GM18861 (cell line): ENCODE results near the gene MBD3L2.
"Not testable (repeated sequence)": the region's sequence is repeated elsewhere in the genome, so short reads cannot be mapped to it uniquely, and the experiment has no call there.

ENCODE experiments used
- ATAC-seq: cut with Tn5 transposase; IDR thresholded peaks from one replicate; pipeline ENCODE4 v1.9.1; 2021; ENCODE audit not compliant: unreplicated experiment

Gene MBD3L2

DNA sequence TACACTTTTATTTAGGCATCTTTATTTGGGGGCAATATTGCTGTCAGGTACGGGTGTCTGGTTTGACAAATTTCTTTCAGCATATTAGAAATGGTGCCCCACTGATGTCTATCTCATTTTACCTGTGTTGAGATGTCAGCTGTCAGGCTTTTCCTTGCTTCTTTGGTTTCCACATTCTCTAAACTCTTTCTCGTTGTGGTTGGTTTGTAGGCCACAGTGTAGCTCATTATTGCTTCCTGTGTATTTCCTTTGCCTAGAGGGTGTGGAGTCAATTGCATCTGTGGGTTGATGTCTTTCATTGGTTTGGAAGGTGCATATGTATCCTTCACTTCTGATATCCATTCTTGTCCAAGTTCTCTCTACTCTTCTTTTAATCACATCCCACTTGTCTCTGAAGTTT lies 10.9 kb downstream of the MBD3L2 start:
- not testable (repeated sequence) for ATAC-seq

GRCh38 chr19:7063339-7063738 lies 14.2 kb downstream of the MBD3L2 start:
- ATAC-seq, result no peak

GRCh38 chr19:7063764-7064418 lies 14.8 kb downstream of the MBD3L2 start:
- no peak for ATAC-seq

GRCh38 chr19:7067122-7067521 lies 18.0 kb downstream of the MBD3L2 start:
- not testable (repeated sequence) for ATAC-seq

- no peak for ATAC-seq
Measured at GRCh38 chr19:7067716-7068115, 18.6 kb downstream of the MBD3L2 start.

DNA sequence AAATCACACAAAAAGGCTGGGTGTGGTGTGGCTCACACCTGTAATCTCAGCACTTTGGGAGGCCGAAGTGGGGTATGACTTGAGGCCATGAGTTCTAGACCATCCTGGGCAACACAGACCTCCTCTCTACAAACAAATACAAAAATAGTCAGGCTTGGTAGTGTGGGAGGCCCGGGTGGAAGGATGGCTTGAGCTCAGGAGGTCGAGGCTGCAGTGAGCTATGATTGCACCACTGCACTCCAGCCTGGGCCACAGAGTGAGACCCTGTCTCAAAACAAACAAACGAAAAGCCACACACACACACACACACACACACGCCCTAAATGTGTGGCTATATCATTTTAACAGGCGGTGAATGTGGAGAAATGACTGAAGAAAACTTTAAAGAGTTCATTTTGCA lies 19.5 kb downstream of the MBD3L2 start:
- no peak for ATAC-seq

GRCh38 chr19:7069042-7069903 lies 20.2 kb downstream of the MBD3L2 start, which contains the start of gene ZNF557:
Gene ZNF557 (plus strand): TSS chr19:7069703. CDS start chr19:7075075, 5,372 bp downstream.
- peak; percentile 74 for ATAC-seq

GRCh38 chr19:7069904-7070226 lies 20.7 kb downstream of the MBD3L2 start:
- no peak for ATAC-seq

DNA sequence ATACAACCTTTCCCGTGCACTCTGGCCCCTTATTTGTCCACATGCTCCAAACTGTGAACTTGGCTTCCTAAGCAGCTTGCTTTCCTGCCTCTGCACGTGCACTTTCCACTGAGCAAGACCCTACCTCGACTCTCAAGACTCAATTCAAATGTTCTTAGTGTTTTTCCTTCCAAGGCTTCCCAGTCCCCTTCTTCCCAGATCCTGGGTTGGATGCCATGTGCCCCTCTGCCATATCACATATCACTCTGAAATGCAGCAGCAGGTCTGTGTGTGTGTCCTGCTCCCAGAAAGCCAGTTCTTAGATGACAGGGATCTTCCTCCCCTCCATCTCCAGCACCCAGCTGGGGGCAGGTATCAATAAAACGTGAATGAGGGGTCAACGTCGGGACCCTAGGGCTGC lies 23.4 kb downstream of the MBD3L2 start:
- no peak for ATAC-seq

DNA sequence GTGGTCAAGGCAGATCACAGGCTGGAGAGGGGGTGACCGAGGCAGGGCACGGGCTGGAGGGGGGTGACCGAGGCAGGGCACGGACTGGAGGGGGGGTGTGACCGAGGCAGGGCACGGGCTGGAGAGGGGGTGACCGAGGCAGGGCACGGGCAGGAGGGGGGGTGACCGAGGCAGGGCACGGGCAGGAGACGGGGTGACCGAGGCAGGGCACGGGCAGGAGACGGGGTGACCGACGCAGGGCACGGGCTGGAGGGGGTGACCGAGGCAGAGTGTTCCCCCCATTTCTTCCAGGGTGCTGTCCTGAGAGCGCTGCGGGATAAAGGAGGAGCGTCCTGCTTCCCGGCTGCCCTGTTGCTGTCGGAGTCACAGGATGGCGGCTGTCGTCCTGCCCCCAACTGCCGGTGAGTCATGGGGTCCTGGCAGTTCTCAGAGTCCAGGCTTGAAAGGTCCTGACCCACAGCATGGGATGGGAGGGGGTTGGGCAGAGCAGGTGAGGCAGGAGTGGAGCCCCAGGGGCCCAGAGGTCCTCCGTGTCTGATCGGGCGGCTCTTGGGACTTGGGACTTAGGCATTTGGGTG lies 25.7 kb downstream of the MBD3L2 start:
- no peak for ATAC-seq

GRCh38 chr19:7076151-7076550 lies 27.0 kb downstream of the MBD3L2 start:
- ATAC-seq, result no peak

DNA sequence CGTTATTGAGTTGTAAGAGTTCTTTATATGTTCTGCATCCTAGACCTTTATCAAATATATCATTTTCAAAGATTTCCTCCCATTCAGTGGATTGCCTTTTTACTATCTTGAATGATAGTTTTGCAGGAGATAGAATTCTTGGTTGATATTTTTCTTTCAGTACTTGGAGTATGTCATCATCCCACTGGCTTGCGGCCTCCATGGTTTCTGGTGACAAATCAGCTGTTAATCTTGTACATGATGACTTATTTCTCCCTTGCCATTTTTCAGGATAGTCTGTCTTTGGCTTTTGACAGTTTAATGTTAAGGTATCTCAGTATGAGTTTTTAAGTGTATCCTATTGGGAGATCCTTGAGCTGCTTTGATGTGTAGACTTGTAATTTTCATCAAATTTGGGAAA lies 28.9 kb downstream of the MBD3L2 start:
- no peak for ATAC-seq

- no peak for ATAC-seq
Measured at GRCh38 chr19:7083076-7083956, 34.2 kb downstream of the MBD3L2 start.

- ATAC-seq, result no peak
Measured at GRCh38 chr19:7088999-7089398, 39.9 kb downstream of the MBD3L2 start.

- ATAC-seq, result no peak
Measured at GRCh38 chr19:7098096-7098495, 49.0 kb downstream of the MBD3L2 start.

DNA sequence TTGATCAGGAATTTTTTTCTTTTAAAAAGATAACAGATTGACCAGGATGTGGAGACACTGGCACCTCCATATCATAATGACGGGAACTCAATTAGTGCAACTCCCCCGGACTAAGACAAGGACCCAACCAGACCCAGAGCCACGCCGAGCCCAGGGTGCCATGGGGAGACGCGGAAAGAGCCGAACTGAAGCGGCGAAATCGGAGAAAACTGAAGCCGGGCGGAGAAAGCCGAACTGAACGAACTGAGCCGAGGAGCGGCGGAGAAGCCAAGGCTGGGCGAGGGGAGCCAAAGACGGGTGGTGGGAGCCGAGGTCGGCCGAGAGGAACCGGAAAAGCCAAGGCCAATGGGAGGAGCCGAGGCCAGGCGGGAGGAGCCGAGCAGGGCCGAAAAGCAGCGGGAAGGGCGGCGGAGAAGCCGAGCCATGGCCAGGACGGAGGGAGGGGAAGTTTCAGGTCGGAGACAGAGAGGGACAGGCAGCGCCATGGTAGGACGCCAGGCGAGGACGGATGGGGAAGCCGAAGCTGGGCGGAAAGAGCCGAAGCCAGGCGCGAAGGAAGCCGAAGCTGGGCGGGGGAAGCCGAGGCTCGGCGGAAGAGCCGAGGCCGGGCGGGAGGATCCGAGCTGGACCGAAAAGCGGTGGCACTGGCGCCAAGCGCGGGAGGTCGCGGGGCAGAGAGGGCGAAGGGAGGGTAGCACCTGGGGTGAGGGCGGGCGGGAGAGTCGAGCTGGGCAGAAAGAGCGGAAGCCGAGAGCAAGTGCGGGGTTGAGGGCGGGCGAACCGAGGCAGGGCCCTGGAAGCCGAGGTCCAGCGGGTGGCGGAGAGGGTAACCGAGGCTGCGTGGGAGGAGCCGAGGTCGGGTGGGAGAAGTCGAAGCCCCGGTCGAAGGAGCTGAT lies 49.8 kb downstream of the MBD3L2 start:
- ATAC-seq, result peak; percentile 76

DNA sequence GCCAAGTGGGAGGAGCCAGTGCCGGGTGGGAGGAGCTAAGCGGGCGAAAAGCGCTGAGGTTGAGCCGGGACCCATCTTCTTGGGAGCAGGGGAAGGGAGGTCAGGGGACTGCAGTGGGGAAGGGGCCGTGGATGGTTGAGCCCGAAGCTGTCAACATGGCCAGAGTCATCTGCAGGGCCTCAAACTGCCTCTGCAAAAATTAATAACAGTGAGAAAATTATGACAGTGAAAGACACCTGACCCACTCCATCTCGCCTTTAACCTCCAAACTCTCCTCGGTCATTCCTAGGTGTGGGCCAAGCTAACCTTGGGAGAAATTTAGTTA lies 50.4 kb downstream of the MBD3L2 start:
- peak; percentile 35 for ATAC-seq
